GM19452 (cell line): ENCODE data around the gene TRPM3.

Source experiments
- ATAC-seq: cut with Tn5 transposase; IDR thresholded peaks from one replicate; pipeline ENCODE4 v1.9.1; 2021; ENCODE audit not compliant: unreplicated experiment

The TRPM3 gene

DNA sequence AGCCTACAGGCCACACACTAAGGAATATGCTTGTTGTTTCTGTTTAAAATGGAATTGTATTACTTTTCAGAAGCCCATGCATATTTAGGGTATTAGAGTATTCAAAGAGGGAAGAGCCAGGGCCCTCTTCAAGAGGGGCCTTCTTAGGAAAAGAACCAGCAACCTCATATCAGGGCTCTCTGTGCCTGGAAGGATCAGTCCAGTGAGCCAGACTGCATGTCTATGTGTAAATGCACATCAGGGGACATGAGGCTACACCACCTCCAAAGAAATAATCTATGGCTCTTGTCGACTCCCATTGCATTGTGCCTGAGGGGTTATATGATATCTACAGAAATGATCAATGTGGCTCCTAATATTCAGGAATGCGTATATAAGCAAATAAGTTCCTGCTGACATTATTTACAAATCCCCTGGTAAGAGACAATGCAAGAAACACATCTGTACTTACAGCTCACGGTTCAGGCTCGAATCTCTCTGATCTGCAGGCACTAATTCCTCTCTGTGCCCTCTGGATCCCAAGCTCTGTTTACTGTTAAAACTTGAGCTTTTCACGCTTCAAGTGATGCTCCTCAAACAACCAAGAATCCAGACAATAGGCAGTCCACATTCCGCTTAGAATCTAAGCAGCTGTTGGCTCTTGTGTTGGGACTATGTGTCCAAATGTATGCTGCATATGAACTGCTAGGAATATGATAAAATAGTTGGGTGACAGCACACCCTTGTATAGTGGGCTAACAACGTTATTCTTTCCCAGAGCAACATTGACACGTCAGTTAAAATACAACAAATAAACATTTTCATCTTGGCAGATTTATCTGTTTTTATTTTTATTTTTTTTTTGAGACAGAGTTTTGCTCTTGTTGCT is 556.7 kb downstream of the TRPM3 start:
- ATAC-seq: no peak

DNA sequence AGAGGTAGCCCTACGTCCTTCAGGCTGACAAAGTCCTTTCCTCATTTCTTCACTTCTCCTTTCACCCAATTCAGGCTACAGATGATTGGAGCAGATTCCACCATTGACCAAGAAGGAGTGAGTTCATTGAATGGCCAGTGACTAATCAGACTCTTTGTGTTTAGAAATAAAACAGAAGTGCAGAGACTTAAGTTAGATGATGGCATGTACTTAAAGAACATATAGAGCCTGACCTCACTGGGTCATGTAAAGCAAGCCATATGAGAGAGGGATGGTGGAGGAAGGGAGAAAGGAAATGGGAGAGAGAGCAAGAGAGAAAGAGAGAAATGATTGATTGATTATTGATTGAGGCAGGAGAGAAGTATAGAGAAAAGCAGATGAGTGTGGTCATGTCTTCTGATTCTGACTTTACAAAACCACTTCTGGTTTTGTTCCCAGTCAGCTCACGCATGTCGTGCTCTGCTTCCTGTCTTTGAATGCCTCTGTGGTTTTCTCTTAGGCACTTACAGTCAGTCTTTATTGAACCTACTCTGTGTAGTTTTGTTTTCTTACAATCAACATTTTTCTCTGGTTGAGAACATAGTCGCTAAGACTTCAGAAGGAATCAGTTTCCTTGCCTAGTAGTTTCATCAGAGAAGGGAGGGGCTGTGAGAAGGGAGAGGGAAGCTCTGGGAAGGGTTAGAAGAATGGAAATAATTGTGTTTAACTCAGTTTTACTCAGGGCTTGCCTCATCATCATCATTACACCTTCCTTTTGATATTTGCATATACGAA is 557.8 kb downstream of the TRPM3 start:
- ATAC-seq: peak; percentile 96

DNA sequence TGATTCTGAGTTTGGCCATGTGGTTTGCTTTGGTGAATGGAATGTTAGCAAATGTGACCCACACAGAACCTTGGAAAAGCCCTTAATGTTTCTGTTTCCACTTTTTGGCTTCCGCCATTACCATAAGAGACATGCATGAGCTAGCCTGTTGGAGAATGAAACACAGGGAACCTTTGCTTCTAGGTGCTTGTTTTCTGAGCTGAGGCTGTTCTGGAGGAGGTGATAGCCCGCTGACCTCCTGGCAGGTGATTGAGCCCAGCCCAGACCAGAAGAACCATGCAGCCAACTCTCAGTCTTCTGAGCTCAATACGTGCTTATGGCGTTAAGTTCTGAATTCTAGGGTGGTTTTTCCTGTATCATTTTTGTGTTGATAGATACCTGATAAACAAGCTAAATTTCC is 558.4 kb downstream of the TRPM3 start:
- ATAC-seq: no peak

DNA sequence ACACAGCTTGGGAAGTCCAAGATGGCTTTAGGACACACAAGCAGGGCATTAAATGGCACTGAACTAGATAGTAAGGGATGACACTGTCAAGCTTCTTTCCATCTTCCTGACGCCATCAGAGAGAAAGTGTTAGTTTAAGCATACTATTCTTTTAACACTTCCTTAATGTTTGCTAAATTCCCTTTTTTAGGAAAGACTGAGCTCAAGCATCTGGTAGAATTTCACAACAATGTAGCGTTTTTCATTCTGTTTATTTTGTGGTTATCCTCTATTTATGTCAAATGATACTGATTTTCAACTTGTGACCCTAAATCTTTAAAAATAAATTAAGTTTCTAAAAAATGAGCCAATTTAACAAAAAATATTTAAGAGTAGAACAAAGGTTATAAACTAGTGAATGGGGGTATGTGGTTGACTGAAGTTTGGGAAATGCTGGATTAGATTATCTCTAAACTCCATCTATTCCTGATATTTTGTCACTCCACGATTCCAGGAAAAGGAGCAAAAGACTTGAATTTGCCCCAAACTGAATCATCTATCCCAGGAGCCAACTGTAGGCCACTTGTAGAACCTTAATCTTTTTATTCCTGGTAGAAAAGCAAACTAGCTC is 559.5 kb downstream of the TRPM3 start:
- no peak for ATAC-seq

DNA sequence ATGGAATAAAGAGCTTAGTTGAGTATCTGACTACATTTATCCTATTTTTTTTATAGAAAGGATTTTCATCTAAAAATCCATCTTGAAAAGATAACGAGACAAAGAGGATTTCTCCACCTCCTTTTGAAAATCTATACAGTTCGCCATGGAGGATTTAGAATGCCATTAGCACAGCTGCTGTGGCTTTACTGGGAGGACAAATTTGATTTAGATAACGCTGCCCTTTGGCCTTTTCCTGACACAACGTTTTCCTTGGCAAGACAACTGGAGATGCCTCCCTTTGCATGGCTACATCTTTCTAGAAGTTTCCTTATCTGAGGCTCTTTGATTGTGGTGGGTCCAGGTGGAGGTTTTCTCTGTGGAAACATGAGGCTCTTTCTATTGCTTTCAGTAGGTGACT is 560.3 kb downstream of the TRPM3 start:
- no peak for ATAC-seq

DNA sequence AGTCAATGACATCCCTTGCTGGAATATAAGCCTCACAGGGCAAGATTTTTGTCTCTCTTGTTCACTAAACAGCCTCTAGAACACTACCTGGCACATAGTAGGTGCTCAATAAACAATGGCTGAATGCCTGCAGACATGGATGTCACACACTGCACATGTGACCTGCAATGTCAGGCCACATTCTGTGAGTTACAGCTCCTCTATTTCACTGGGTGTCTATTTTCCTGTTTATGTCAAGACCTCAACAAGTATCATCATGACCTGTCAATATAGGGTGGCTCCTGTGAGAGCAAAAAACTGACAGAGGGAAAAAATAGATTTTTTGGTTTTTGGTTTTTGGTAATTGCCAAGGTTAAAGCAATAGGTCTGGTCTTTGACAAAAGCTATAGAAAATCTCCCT is 562.3 kb downstream of the TRPM3 start:
- ATAC-seq: no peak

DNA sequence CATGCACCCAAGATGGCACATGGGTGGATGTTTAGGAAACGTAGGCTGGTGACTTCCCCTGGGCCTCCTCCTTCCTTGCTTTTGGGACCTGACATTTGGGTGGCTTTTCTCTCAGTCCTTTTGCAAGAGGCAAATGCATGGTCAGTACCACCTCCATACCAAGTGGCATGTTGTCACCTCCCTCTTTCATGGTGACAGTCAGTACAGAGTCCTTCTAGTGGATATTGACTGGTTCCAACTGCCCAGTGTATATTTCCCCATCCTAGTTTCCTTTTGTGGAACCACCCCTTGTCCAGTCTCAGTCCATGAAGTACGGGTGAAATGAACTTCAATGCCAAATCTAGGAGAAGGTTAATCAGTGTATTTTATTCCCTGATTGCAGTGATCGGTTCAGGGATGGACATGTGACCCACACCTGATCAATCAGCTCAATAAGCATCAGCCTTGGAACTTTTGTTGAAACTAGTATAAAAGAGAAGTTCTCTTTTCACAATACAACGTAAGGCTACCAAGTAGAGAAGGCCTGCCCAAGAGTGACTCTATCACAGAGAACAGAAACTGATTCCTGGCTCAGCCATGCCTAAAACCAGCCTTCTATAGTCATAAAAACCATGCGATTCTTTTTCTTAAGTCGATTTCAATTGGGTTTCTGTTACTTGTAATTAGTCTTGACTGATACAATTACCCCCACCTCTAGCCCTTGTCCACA is 563.6 kb downstream of the TRPM3 start:
- peak; percentile 98 for ATAC-seq

DNA sequence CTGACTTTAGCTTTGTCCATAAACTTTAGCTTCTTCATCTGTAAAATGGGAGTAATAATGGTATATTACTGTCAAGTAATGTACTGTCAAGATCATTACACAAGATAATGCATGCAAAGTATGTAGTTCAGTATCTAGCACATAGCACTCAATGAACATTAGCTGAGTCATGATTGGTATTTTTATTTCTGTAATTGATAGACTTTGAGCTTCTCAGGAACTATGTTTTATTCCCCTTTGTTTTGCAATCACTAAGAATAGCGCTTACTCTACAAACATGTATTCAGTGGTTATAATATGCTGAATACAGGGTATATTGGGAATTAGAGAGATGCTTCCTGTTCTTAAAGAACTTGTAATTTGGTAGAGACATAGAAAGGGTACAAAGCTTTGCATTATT is 564.6 kb downstream of the TRPM3 start:
- ATAC-seq: no peak

DNA sequence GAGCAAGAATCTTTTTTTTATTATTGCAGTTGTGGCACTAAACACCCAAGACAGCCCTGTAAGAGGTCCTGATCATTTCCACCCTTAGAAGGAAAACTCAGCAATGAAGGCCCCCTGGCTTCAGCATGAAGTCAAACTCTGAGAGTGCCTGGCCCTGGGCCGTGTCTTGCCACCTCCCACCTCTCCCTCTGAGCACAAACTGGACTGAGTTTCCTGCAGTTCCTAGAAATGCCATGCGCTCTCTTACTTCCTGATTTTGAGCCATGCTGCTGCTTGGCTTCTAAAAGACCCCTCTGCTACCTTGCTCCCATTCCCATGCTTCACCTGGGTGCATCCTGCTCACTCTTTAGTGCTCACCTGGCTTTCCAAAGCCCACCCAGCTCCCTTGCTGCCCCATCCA is 566.5 kb downstream of the TRPM3 start:
- ATAC-seq: no peak

DNA sequence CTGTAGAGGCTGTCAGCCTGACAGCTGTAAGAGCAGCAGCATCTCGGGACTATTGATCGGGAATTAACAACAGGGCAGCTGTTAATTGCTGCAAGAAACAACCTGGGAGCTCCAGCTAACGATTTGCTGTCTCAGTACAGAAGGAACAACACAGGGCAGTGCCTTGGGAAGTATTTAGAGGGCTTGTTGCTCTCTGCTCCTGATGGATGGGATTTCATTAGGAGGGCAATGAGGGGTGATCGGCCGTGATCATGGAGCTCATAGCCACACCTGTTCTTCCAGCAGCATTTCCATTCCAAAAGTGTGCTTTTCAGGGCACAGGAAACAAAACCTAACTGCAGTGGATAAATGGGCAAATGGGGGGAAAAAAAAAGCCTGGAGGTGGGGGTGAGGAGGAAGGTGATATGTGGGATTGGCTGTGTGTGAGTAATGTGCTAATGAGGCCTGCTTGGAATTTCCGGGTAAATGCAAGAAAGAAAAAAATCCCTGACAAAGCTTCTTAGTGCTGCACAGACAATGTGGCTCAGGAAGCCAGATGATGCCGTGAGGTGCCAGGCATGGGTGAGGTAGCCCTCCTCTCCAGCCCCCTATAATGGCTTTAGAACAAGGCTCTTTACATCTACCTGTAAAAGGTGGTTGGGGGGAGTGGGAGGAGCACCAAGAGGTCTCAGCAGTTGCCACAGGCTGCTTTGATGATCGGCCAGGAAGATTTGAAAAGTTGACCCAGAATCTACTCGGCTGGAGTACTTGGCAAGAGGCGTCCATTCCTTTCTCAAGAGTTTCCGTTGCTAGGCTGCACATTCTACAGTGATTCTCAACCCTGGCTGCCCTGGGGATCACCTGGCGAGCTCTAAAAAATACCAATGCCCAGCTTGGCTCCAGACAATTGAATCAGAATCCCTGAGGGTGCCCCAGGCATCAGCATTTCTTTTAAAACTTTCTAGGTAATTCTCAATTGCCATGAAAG is 567.4 kb downstream of the TRPM3 start:
- ATAC-seq: no peak

DNA sequence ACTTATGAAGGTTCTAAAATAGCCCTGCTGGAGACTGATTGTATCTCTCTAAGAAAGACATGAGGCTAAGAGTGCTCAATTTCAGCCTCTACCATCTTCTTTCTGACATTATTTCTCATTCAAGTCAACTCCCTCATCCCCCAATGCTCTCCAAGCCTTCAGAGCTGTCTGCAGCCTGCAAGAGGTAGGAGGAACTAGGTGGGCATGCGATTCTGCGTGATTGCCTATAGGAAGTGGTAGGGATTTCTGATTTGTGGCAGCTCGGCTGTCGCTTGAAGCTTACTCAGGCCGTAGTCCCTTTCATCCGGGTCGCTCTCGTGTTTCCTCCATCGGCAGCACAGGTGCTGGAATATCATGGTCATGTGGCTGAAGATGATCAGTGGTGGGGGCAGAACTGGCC is 568.9 kb downstream of the TRPM3 start:
- no peak for ATAC-seq

DNA sequence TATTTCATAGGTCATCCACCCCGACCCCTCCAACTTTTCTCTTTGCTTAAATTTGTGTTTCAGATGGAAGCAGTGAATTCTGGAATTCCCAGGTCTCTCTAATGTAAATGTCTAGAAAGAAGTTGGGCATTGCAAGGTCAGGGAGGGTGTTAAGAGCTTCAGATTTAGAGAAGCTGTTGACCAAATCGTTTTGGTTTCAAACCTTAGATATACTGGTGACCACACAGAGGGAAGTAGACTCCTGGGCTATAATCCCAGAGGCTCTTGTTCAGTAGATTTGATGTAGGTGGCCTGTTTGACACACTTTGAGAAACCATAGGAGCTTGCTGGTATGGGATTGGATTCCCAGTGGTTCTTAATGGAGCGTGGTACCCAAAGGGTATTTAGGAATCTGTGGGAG is 569.6 kb downstream of the TRPM3 start:
- ATAC-seq: no peak

DNA sequence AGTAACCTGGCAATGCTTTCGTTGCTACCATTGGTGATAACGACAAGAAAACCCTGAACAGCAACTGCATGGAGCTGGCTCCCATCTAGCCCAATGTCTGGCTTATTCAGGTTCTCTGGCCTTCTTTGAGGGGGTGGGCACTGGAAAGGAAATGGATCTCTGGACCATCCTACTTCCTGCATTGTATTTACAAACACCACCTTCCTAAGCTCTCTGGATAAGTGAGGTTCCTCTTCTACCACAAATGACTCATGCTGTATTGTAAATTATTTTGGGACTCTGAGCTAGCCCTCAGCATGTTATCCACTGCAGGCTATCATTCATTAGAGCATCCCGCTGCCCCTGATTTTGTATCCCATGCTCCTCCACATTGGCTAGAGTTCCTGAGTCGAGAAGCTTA is 570.0 kb downstream of the TRPM3 start:
- no peak for ATAC-seq

DNA sequence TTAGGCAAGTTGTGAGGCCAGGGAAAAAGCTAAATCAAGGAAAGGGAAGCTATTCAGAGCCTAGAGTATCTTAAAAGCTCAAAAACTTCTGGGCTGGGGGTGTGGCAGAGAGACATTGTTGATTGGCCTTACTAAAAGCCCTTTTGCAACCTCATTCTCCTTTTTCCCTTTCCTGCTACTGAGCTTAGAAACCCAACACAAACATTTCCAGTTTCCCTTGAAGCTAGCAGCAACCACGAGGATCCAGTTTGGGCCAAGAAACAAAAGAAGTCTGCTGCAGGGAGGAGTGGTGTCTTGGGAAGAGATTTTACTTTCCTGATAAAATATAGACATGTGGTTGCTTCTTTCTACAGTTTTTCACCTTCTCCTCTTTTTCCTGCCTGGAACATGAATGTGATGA is 571.5 kb downstream of the TRPM3 start:
- ATAC-seq: no peak

DNA sequence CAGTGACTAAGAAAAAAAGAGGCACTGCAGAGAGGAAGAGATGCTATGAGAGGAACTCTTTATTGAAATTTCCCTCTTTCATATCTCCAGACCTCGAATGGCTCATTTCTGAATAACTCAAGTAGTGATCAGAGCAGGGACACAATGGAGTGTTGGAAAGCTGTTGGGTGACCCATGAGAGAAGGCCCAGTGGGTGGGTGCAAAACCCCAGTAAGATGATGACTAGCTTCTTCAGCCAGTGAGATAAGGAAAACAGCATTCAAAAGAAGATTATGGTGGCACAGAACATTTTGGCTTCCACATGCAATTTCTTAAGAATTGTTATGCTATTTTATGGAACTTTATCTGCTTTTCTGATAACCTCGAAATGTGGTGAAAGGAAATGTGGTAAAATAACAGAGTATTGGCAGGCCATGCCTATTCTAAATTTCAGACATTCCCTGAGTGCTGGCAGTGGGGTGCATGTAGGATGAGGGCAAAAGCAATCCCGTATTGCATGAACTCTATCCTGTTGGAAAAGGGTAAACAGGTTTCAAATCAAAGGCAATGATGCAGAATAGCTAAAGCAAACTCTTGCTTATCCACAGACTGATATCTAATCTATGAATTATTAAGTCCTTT is 579.0 kb downstream of the TRPM3 start:
- ATAC-seq: no peak

DNA sequence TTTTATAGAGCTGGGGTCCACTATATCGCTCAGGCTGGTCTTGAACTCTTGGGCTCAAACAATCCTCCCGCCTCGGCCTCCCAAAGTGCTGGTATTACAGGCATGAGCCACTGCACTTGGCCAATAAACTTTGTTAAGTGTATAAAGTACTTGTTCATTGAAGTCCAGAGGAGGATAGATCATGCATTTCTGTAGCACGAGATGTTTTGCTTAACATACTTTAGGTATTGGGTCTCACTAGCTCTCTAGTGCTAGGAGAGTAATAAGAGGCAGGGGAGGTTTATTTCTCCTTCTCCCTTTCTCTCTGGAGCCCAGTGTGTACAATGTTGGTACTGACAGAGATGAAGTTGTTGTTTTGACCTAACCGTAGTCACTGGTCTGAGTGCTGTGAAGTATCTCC is 581.4 kb downstream of the TRPM3 start:
- no peak for ATAC-seq

DNA sequence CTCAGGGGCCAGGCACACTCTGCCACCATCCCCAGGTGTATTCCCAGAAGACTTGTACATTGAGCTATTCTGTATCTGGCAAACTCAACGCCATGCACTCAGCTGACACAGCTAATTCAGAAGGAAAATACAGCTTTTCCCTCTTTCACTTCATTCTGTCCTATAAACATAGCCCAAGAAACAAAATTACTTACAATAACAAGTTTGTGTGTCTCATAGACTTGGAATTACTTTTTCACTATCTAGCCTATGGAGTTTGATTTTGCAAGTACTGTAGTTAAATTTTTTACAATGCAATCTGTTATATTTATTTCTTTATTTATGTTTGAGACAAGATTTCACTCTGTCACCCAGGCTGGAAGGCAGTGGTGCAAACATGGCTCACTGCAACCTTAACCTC is 581.9 kb downstream of the TRPM3 start:
- no peak for ATAC-seq

DNA sequence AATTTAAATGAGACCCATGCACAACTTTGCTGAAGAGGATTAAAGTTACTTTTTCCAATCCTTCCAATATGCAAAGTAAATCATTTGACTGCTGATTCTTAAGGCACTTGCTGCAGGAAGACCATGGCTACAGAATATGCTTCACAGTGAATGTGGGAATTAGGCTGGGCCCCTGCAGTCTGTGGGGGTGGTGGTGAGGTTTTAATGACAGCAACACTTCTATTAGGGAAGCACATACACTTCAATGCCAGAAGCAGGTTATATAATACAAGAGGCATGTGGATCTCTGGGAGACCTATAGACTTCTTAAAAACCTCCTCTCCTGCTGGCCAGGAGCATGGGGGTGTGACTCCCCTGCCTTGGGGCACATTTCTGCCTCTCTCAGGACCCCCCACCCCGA is 582.4 kb downstream of the TRPM3 start:
- no peak for ATAC-seq

DNA sequence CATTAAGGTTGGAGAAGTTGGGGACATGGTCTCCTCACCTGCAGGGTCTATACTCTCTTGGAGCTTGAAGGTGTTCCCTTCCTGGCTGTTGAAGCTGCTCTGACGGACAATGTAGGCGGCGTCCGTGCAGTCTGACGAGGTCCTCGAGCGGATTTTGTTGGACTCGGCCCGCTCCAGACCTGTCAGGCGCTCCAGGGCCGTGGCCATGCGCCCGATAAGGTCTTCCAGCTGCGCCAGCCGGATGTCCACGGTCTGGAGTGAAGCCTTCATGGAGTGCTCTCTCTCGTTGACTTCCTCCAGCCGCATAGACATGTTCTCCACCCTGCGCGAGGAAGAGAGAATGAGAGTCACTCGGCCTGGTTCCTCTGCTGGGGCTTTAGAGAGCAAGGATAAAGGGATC is 584.3 kb downstream of the TRPM3 start:
- no peak for ATAC-seq
